ENCODE data around the gene ARHGEF1.

ARHGEF1 gene

GRCh38 chr19:41918095-41918494, 35.1 kb downstream of the ARHGEF1 start:
- peaks cover 3% of the 10 kb centered on the region for H3K9me3 ChIP-seq (ENCODE audit: insufficient read depth, low read depth, low read length)
- H3K36me3 ChIP-seq (ENCODE audit: insufficient read depth, low read depth, low read length), result no peaks in the 10 kb centered on the region
- 0 out of 2 replicates have a peak, but pooled peaks cover 3% of the 10 kb centered on the region for H3K4me1 ChIP-seq (ENCODE audit: insufficient read depth, low read length)
- H3K27me3 ChIP-seq (ENCODE audit: insufficient read depth, low read length), result peaks cover 100% of the 10 kb centered on the region
- H3K4me3 ChIP-seq (ENCODE audit: low read length), result no peak overlapping the region
- no peak overlapping the region for H3K9ac ChIP-seq (ENCODE audit: low read depth, low read length)
- H3K27ac ChIP-seq (ENCODE audit: low read length), result no peak overlapping the region

GRCh38 chr19:41918653-41919244, 35.8 kb downstream of the ARHGEF1 start:
- H3K27ac ChIP-seq (ENCODE audit: low read length), result no peak overlapping the region
- peaks cover 98% of the 10 kb centered on the region for H3K27me3 ChIP-seq (ENCODE audit: insufficient read depth, low read length)
- no peak overlapping the region for H3K4me3 ChIP-seq (ENCODE audit: low read length)
- 0 out of 2 replicates have a peak, but pooled peaks cover 3% of the 10 kb centered on the region for H3K4me1 ChIP-seq (ENCODE audit: insufficient read depth, low read length)
- no peaks in the 10 kb centered on the region for H3K36me3 ChIP-seq (ENCODE audit: insufficient read depth, low read depth, low read length)
- peaks cover 3% of the 10 kb centered on the region for H3K9me3 ChIP-seq (ENCODE audit: insufficient read depth, low read depth, low read length)
- no peak overlapping the region for H3K9ac ChIP-seq (ENCODE audit: low read depth, low read length)

GRCh38 chr19:41919948-41920712, 37.1 kb downstream of the ARHGEF1 start:
- H3K27me3 ChIP-seq (ENCODE audit: insufficient read depth, low read length), result peaks cover 98% of the 10 kb centered on the region
- H3K4me1 ChIP-seq (ENCODE audit: insufficient read depth, low read length), result 0 out of 2 replicates have a peak, but pooled peaks cover 3% of the 10 kb centered on the region
- H3K9ac ChIP-seq (ENCODE audit: low read depth, low read length), result no peak overlapping the region
- no peak overlapping the region for H3K27ac ChIP-seq (ENCODE audit: low read length)
- H3K9me3 ChIP-seq (ENCODE audit: insufficient read depth, low read depth, low read length), result peaks cover 3% of the 10 kb centered on the region
- H3K36me3 ChIP-seq (ENCODE audit: insufficient read depth, low read depth, low read length), result no peaks in the 10 kb centered on the region
- H3K4me3 ChIP-seq (ENCODE audit: low read length), result no peak overlapping the region

GRCh38 chr19:41920882-41921576, 38.0 kb downstream of the ARHGEF1 start:
- Histone ChIP-seq H3K9me3 (ENCODE audit: insufficient read depth, low read depth, low read length) (no peaks in the 10 kb centered on the region; the same call in none of the 2 replicates), H3K27ac (ENCODE audit: low read length) (no peak overlapping the region), H3K4me3 (ENCODE audit: low read length) (no peak overlapping the region), H3K9ac (ENCODE audit: low read depth, low read length) (no peak overlapping the region), H3K4me1 (ENCODE audit: insufficient read depth, low read length) (0 out of 2 replicates have a peak, but pooled peaks cover 3% of the 10 kb centered on the region), H3K27me3 (ENCODE audit: insufficient read depth, low read length) (peaks cover 98% of the 10 kb centered on the region), H3K36me3 (ENCODE audit: insufficient read depth, low read depth, low read length) (no peaks in the 10 kb centered on the region)

- 0 out of 2 replicates have a peak, but pooled peaks cover 3% of the 10 kb centered on the region for H3K4me1 ChIP-seq (ENCODE audit: insufficient read depth, low read length)
- no peak overlapping the region for H3K27ac ChIP-seq (ENCODE audit: low read length)
- H3K36me3 ChIP-seq (ENCODE audit: insufficient read depth, low read depth, low read length), result no peaks in the 10 kb centered on the region
- H3K4me3 ChIP-seq (ENCODE audit: low read length), result no peak overlapping the region; the same call in 1 of the 2 replicates
- no peak overlapping the region for H3K9ac ChIP-seq (ENCODE audit: low read depth, low read length)
- H3K9me3 ChIP-seq (ENCODE audit: insufficient read depth, low read depth, low read length), result no peaks in the 10 kb centered on the region; the same call in none of the 2 replicates
- H3K27me3 ChIP-seq (ENCODE audit: insufficient read depth, low read length), result peaks cover 98% of the 10 kb centered on the region
Observed at GRCh38 chr19:41921577-41922576, 38.9 kb downstream of the ARHGEF1 start.

GRCh38 chr19:41922585-41922984, 39.6 kb downstream of the ARHGEF1 start:
- H3K9ac ChIP-seq (ENCODE audit: low read depth, low read length), result no peak overlapping the region
- H3K4me1 ChIP-seq (ENCODE audit: insufficient read depth, low read length), result 0 out of 2 replicates have a peak, but pooled peaks cover 3% of the 10 kb centered on the region
- H3K36me3 ChIP-seq (ENCODE audit: insufficient read depth, low read depth, low read length), result no peaks in the 10 kb centered on the region
- no peak overlapping the region; the same call in 1 of the 2 replicates for H3K4me3 ChIP-seq (ENCODE audit: low read length)
- H3K27ac ChIP-seq (ENCODE audit: low read length), result no peak overlapping the region
- H3K9me3 ChIP-seq (ENCODE audit: insufficient read depth, low read depth, low read length), result no peaks in the 10 kb centered on the region; the same call in none of the 2 replicates
- peaks cover 98% of the 10 kb centered on the region for H3K27me3 ChIP-seq (ENCODE audit: insufficient read depth, low read length)

GRCh38 chr19:41923045-41923788, 40.2 kb downstream of the ARHGEF1 start:
- no peak overlapping the region for H3K4me3 ChIP-seq (ENCODE audit: low read length)
- 0 out of 2 replicates have a peak, but pooled peaks cover 3% of the 10 kb centered on the region for H3K4me1 ChIP-seq (ENCODE audit: insufficient read depth, low read length)
- H3K36me3 ChIP-seq (ENCODE audit: insufficient read depth, low read depth, low read length), result no peaks in the 10 kb centered on the region
- peaks cover 98% of the 10 kb centered on the region for H3K27me3 ChIP-seq (ENCODE audit: insufficient read depth, low read length)
- no peak overlapping the region for H3K27ac ChIP-seq (ENCODE audit: low read length)
- H3K9me3 ChIP-seq (ENCODE audit: insufficient read depth, low read depth, low read length), result no peaks in the 10 kb centered on the region; the same call in none of the 2 replicates
- H3K9ac ChIP-seq (ENCODE audit: low read depth, low read length), result no peak overlapping the region

- Histone ChIP-seq H3K9ac (ENCODE audit: low read depth, low read length) (no peak overlapping the region), H3K27me3 (ENCODE audit: insufficient read depth, low read length) (peaks cover 98% of the 10 kb centered on the region), H3K4me3 (ENCODE audit: low read length) (no peak overlapping the region), H3K36me3 (ENCODE audit: insufficient read depth, low read depth, low read length) (no peaks in the 10 kb centered on the region), H3K4me1 (ENCODE audit: insufficient read depth, low read length) (0 out of 2 replicates have a peak, but pooled peaks cover 3% of the 10 kb centered on the region), H3K9me3 (ENCODE audit: insufficient read depth, low read depth, low read length) (no peaks in the 10 kb centered on the region; the same call in none of the 2 replicates), H3K27ac (ENCODE audit: low read length) (no peak overlapping the region)
Observed at GRCh38 chr19:41924151-41925145, 41.5 kb downstream of the ARHGEF1 start.

GRCh38 chr19:41925208-41926003, 42.4 kb downstream of the ARHGEF1 start:
- Histone ChIP-seq H3K4me3 (ENCODE audit: low read length) (no peak overlapping the region), H3K27me3 (ENCODE audit: insufficient read depth, low read length) (peaks cover 98% of the 10 kb centered on the region), H3K4me1 (ENCODE audit: insufficient read depth, low read length) (0 out of 2 replicates have a peak, but pooled peaks cover 3% of the 10 kb centered on the region)

More at GRCh38 chr19:41925208-41926003, 42.4 kb downstream of the ARHGEF1 start:
- no peak overlapping the region for H3K27ac ChIP-seq (ENCODE audit: low read length)
- H3K9me3 ChIP-seq (ENCODE audit: insufficient read depth, low read depth, low read length), result no peaks in the 10 kb centered on the region; the same call in 1 of the 2 replicates
- no peaks in the 10 kb centered on the region for H3K36me3 ChIP-seq (ENCODE audit: insufficient read depth, low read depth, low read length)
- no peak overlapping the region for H3K9ac ChIP-seq (ENCODE audit: low read depth, low read length)
